ENCODE results near the gene ITPKB.
"Not testable (repeated sequence)": the region's sequence is repeated elsewhere in the genome, so short reads cannot be mapped to it uniquely, and the experiment has no call there.

The ITPKB gene

GRCh38 chr1:226725897-226726267, 13.2 kb downstream of the ITPKB start:
- TF ChIP-seq CTCF (IDR thresholded peaks at IDR 0.05; ENCODE audit: low read depth, low read length, missing control alignments), result no peak
- in situ Hi-C loops (cut with HindIII; ENCODE audit: low pct_ligation_motif_present, low sequenced_read_pairs), result no loop called here
- DNase-seq, result no peak
- no peaks in the 10 kb centered on the region for H3K36me3 ChIP-seq (replicated peaks)
- H3K27ac ChIP-seq, result no peak overlapping the region
- H3K4me3 ChIP-seq (ENCODE audit: low read depth, low read length), result no peak overlapping the region
- H3K27me3 ChIP-seq (replicated peaks), result no peaks in the 10 kb centered on the region

GRCh38 chr1:226723657-226724532, 15.2 kb downstream of the ITPKB start:
- DNase-seq, result peak; percentile 75
- TF ChIP-seq CTCF (IDR thresholded peaks at IDR 0.05; ENCODE audit: low read depth, low read length, missing control alignments), result no peak
- in situ Hi-C loops (cut with HindIII; ENCODE audit: low pct_ligation_motif_present, low sequenced_read_pairs), result no loop called here
- Histone ChIP-seq H3K36me3 (replicated peaks) (no peaks in the 10 kb centered on the region), H3K27ac (no peak overlapping the region), H3K4me3 (ENCODE audit: low read depth, low read length) (no peak overlapping the region), H3K27me3 (replicated peaks) (no peaks in the 10 kb centered on the region)

- Histone ChIP-seq H3K36me3 (replicated peaks) (no peaks in the 10 kb centered on the region), H3K4me3 (ENCODE audit: low read depth, low read length) (no peak overlapping the region), H3K27ac (no peak overlapping the region), H3K27me3 (replicated peaks) (no peaks in the 10 kb centered on the region)
- DNase-seq, result no peak
- TF ChIP-seq CTCF (IDR thresholded peaks at IDR 0.05; ENCODE audit: low read depth, low read length, missing control alignments), result no peak
- in situ Hi-C loops (cut with HindIII; ENCODE audit: low pct_ligation_motif_present, low sequenced_read_pairs), result no loop called here
Observed at GRCh38 chr1:226722901-226723656, 16.0 kb downstream of the ITPKB start.

- Histone ChIP-seq H3K36me3 (replicated peaks) (no peaks in the 10 kb centered on the region), H3K27ac (no peak overlapping the region), H3K27me3 (replicated peaks) (no peaks in the 10 kb centered on the region), H3K4me3 (ENCODE audit: low read depth, low read length) (no peak overlapping the region)
- TF ChIP-seq CTCF (IDR thresholded peaks at IDR 0.05; ENCODE audit: low read depth, low read length, missing control alignments), result no peak
- DNase-seq, result no peak
- in situ Hi-C loops (cut with HindIII; ENCODE audit: low pct_ligation_motif_present, low sequenced_read_pairs), result no loop called here
Observed at GRCh38 chr1:226722240-226722900, 16.7 kb downstream of the ITPKB start.

- H3K27ac ChIP-seq; H3K27me3 ChIP-seq (replicated peaks); DNase-seq; H3K4me3 ChIP-seq (ENCODE audit: low read depth, low read length); H3K36me3 ChIP-seq (replicated peaks); in situ Hi-C loops (cut with HindIII; ENCODE audit: low pct_ligation_motif_present, low sequenced_read_pairs): not testable (repeated sequence)
Observed at GRCh38 chr1:226720574-226720973, 18.5 kb downstream of the ITPKB start.

Data from brain microvascular endothelial cell (primary cell).